ENCODE data around the gene FMO5.

DNA sequence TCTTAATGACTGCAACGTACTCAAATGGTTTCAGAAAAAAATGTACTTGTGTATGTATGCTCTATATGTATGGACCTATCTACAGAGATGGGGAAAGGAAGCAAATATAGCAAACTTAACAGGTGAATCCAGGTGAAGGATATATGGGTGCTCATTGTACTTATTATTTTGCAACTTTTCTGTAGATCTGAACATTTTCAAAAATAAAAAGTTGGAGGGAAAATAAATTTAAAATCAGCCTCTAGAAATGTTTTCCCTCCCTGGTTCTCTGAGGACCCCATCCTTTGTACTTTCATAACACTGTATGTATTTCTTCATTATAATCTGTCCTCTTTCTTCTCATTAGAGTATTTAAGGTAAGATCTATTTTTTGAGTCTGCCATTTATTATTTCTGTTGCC, 17.9 kb downstream of the FMO5 start:
- TF ChIP-seq, protein P1, sequence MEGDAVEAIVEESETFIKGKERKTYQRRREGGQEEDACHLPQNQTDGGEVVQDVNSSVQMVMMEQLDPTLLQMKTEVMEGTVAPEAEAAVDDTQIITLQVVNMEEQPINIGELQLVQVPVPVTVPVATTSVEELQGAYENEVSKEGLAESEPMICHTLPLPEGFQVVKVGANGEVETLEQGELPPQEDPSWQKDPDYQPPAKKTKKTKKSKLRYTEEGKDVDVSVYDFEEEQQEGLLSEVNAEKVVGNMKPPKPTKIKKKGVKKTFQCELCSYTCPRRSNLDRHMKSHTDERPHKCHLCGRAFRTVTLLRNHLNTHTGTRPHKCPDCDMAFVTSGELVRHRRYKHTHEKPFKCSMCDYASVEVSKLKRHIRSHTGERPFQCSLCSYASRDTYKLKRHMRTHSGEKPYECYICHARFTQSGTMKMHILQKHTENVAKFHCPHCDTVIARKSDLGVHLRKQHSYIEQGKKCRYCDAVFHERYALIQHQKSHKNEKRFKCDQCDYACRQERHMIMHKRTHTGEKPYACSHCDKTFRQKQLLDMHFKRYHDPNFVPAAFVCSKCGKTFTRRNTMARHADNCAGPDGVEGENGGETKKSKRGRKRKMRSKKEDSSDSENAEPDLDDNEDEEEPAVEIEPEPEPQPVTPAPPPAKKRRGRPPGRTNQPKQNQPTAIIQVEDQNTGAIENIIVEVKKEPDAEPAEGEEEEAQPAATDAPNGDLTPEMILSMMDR (optimal IDR thresholded peaks at IDR 0.05 in 1 of 3, IDR thresholded peaks at IDR 0.05 in 1 of 3, conservative IDR thresholded peaks at IDR 0.05 in 1 of 3; ENCODE audit: extremely low read depth in 1 of 3, insufficient read depth in 2 of 3, low read length in 3 of 3) = no peak
- TF ChIP-seq EZH2 (IDR thresholded peaks at IDR 0.05; ENCODE audit: low read length) = no peak

Data from keratinocyte (primary cell).